K562 (cell line): Measurements from ENCODE around the gene PELI2. TPM values are rescaled to one million over a fixed set of nuclear protein-coding genes. Genes with fewer than 3 reads are reported as not detected.

Experiments used
- MBD2 ChIP-seq: sonication (generic); IDR thresholded peaks from 2 replicates; pipeline ENCODE4 v1.6.1; 2016; ENCODE audit warnings: low read depth, borderline replicate concordance
- NFATC3 ChIP-seq: fragments of 450-650 bp; IDR thresholded peaks from 2 replicates; pipeline ENCODE4 v1.6.1; 2017; ENCODE audit warnings: mild to moderate bottlenecking
- SMAD1 ChIP-seq: fragments of 150-350 bp; IDR thresholded peaks from 2 replicates; pipeline ENCODE4 v1.6.1; 2014; ENCODE audit warnings: low read length, low read depth; ENCODE audit not compliant: partially characterized antibody
- ZNF121 ChIP-seq: sonication (generic); formaldehyde crosslinking; conservative IDR thresholded peaks from 2 replicates; pipeline ENCODE4 v1.8.0; 2022; ENCODE audit warnings: missing genetic modification reagents
- ZNF316 ChIP-seq: fragments of 450-650 bp; IDR thresholded peaks from 2 replicates; pipeline ENCODE4 v1.6.1; 2016
- polyA plus RNA-seq, 8 experiments: library from polyadenylated mRNA; depleted of rRNA in 4 of 8; stranded (reverse) in 5 of 8; unstranded in 3 of 8; fragments of >200 nt; fragmentation: Nextera tagmentation in 2 of 8; fragmentation: Illumina TruSeq in 1 of 8; extraction: Ambion mirVana in 2 of 8; extraction: Trizol in 1 of 8; gene quantifications; 2 replicates each; pipeline versions ENCODE4 v1.2.1 to v1.2.3, GENCODE V29; 2011 to 2014; ENCODE audit warnings: inconsistent platforms in 1 of 8, missing spikeins in 1 of 8
- total RNA-seq, 7 experiments: library from RNA; depleted of rRNA in 6 of 7; stranded (reverse); fragments of >200 nt in 6 of 7; fragmentation: Illumina TruSeq in 2 of 7; extraction: Trizol in 2 of 7; gene quantifications; 2 replicates each; pipeline versions ENCODE4 v1.2.1 to v1.2.3, GENCODE V29; 2011 to 2021; ENCODE audit warnings: low replicate concordance in 1 of 7
- TF ChIP-seq, protein P1 (sequence below): fragments of 200-600 bp; sonication (generic); IDR thresholded peaks from one replicate; pipeline ENCODE4 v1.6.1; 2012; ENCODE audit warnings: mild to moderate bottlenecking, low read depth, low read length, inconsistent platforms
- TF ChIP-seq, protein P2 (sequence below): sonication (generic); IDR thresholded peaks from 2 replicates; pipeline ENCODE4 v1.6.1; 2016

Gene PELI2
- total and polyA plus RNA-seq, 9 of the 15 experiments (the other 6 are each of a cell fraction or from before 2014, with no cell fraction given) = 0.20 to 1.5 (median 0.44) TPM

DNA sequence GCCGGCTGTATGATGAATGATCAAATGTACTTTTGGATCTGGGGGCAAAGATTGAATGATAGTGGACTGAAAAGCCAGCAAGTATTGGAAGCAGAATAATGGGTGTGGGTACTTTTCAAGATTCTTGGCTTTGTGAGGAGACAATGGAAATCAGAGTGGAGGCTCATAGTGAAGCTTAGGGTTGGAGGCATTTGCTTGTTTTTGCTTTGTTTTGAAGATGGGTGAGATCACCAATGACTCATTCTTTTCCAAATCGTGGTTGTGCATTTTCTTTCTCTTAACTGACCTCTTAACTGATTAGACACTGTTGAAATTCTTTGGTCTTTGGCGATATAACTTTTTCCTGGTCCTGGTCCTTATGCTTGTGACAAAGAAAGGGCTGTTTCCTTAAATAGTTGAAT lies 54.4 kb downstream of the PELI2 start (continued):
- TF ChIP-seq, protein P1, sequence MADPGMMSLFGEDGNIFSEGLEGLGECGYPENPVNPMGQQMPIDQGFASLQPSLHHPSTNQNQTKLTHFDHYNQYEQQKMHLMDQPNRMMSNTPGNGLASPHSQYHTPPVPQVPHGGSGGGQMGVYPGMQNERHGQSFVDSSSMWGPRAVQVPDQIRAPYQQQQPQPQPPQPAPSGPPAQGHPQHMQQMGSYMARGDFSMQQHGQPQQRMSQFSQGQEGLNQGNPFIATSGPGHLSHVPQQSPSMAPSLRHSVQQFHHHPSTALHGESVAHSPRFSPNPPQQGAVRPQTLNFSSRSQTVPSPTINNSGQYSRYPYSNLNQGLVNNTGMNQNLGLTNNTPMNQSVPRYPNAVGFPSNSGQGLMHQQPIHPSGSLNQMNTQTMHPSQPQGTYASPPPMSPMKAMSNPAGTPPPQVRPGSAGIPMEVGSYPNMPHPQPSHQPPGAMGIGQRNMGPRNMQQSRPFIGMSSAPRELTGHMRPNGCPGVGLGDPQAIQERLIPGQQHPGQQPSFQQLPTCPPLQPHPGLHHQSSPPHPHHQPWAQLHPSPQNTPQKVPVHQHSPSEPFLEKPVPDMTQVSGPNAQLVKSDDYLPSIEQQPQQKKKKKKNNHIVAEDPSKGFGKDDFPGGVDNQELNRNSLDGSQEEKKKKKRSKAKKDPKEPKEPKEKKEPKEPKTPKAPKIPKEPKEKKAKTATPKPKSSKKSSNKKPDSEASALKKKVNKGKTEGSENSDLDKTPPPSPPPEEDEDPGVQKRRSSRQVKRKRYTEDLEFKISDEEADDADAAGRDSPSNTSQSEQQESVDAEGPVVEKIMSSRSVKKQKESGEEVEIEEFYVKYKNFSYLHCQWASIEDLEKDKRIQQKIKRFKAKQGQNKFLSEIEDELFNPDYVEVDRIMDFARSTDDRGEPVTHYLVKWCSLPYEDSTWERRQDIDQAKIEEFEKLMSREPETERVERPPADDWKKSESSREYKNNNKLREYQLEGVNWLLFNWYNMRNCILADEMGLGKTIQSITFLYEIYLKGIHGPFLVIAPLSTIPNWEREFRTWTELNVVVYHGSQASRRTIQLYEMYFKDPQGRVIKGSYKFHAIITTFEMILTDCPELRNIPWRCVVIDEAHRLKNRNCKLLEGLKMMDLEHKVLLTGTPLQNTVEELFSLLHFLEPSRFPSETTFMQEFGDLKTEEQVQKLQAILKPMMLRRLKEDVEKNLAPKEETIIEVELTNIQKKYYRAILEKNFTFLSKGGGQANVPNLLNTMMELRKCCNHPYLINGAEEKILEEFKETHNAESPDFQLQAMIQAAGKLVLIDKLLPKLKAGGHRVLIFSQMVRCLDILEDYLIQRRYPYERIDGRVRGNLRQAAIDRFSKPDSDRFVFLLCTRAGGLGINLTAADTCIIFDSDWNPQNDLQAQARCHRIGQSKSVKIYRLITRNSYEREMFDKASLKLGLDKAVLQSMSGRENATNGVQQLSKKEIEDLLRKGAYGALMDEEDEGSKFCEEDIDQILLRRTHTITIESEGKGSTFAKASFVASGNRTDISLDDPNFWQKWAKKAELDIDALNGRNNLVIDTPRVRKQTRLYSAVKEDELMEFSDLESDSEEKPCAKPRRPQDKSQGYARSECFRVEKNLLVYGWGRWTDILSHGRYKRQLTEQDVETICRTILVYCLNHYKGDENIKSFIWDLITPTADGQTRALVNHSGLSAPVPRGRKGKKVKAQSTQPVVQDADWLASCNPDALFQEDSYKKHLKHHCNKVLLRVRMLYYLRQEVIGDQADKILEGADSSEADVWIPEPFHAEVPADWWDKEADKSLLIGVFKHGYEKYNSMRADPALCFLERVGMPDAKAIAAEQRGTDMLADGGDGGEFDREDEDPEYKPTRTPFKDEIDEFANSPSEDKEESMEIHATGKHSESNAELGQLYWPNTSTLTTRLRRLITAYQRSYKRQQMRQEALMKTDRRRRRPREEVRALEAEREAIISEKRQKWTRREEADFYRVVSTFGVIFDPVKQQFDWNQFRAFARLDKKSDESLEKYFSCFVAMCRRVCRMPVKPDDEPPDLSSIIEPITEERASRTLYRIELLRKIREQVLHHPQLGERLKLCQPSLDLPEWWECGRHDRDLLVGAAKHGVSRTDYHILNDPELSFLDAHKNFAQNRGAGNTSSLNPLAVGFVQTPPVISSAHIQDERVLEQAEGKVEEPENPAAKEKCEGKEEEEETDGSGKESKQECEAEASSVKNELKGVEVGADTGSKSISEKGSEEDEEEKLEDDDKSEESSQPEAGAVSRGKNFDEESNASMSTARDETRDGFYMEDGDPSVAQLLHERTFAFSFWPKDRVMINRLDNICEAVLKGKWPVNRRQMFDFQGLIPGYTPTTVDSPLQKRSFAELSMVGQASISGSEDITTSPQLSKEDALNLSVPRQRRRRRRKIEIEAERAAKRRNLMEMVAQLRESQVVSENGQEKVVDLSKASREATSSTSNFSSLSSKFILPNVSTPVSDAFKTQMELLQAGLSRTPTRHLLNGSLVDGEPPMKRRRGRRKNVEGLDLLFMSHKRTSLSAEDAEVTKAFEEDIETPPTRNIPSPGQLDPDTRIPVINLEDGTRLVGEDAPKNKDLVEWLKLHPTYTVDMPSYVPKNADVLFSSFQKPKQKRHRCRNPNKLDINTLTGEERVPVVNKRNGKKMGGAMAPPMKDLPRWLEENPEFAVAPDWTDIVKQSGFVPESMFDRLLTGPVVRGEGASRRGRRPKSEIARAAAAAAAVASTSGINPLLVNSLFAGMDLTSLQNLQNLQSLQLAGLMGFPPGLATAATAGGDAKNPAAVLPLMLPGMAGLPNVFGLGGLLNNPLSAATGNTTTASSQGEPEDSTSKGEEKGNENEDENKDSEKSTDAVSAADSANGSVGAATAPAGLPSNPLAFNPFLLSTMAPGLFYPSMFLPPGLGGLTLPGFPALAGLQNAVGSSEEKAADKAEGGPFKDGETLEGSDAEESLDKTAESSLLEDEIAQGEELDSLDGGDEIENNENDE = no peak
- TF ChIP-seq ZNF121 (CRISPR knock-in tag) = no peak
- TF ChIP-seq MBD2 = no peak
- no peak for TF ChIP-seq NFATC3
- TF ChIP-seq, protein P2, sequence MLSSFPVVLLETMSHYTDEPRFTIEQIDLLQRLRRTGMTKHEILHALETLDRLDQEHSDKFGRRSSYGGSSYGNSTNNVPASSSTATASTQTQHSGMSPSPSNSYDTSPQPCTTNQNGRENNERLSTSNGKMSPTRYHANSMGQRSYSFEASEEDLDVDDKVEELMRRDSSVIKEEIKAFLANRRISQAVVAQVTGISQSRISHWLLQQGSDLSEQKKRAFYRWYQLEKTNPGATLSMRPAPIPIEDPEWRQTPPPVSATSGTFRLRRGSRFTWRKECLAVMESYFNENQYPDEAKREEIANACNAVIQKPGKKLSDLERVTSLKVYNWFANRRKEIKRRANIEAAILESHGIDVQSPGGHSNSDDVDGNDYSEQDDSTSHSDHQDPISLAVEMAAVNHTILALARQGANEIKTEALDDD = peak; percentile 58
- peak; percentile 9; the same call in 1 of the 2 replicates for TF ChIP-seq ZNF316
- no peak for TF ChIP-seq SMAD1
